HepG2 (cell line): ENCODE measurements around the gene CERT1. TPM values are rescaled to one million over a fixed set of nuclear protein-coding genes. Genes with fewer than 3 reads are reported as not detected.

ENCODE experiments used
- AHR ChIP-seq: IDR thresholded peaks from 2 replicates; pipeline ENCODE4 v1.6.1; 2018; ENCODE audit warnings: missing genetic modification reagents, missing compliant biosample characterization
- ASH2L ChIP-seq: fragments of 300-600, 200-600 bp; sonication (generic); IDR thresholded peaks from 2 replicates; pipeline ENCODE4 v1.7.0; 2017; ENCODE audit warnings: low read depth, mild to moderate bottlenecking, moderate library complexity, mixed read lengths, low read length; ENCODE audit not compliant: insufficient read length
- CAMTA2 ChIP-seq: sonication (generic); formaldehyde crosslinking; IDR thresholded peaks from 2 replicates; pipeline ENCODE4 v1.4.0; 2020; ENCODE audit warnings: mild to moderate bottlenecking, missing genetic modification reagents, borderline replicate concordance
- CBFB ChIP-seq: sonication (generic); formaldehyde crosslinking; IDR thresholded peaks from 2 replicates; pipeline ENCODE4 v1.4.0; 2020; ENCODE audit warnings: missing genetic modification reagents
- IKZF4 ChIP-seq: sonication (generic); formaldehyde crosslinking; IDR thresholded peaks from 2 replicates; pipeline ENCODE4 v1.5.1; 2020; ENCODE audit warnings: borderline replicate concordance, mild to moderate bottlenecking, low read depth, missing genetic modification reagents; ENCODE audit errors: not compliant biosample characterization
- NFATC3 ChIP-seq: sonication (generic); formaldehyde crosslinking; IDR thresholded peaks from 2 replicates; pipeline ENCODE4 v1.5.1; 2020; ENCODE audit warnings: mild to moderate bottlenecking, missing genetic modification reagents
- NR1H2 ChIP-seq: sonication (generic); formaldehyde crosslinking; IDR thresholded peaks from 2 replicates; pipeline ENCODE4 v1.8.1; 2022; ENCODE audit warnings: low read depth, missing genetic modification reagents, borderline replicate concordance
- PPARG ChIP-seq: conservative IDR thresholded peaks from 2 replicates; pipeline ENCODE4 v1.6.1; 2016; ENCODE audit warnings: missing biosample characterization, missing genetic modification reagents
- RXRB ChIP-seq: IDR thresholded peaks from 2 replicates; pipeline ENCODE4 v1.6.1; 2016; ENCODE audit warnings: borderline replicate concordance, missing genetic modification reagents, missing compliant biosample characterization
- TEAD2 ChIP-seq: sonication (generic); formaldehyde crosslinking; IDR thresholded peaks from 2 replicates; pipeline ENCODE4 v1.9.0; 2021; ENCODE audit warnings: missing genetic modification reagents
- XBP1 ChIP-seq: sonication (generic); formaldehyde crosslinking; IDR thresholded peaks from 2 replicates; pipeline ENCODE4 v1.5.0; 2020; ENCODE audit warnings: missing genetic modification reagents
- ZNF589 ChIP-seq: sonication (generic); formaldehyde crosslinking; conservative IDR thresholded peaks from 2 replicates; pipeline ENCODE4 v1.8.0; 2022; ENCODE audit warnings: mild to moderate bottlenecking, moderate library complexity, missing genetic modification reagents
- ZNF777 ChIP-seq: sonication (generic); formaldehyde crosslinking; IDR thresholded peaks from 2 replicates; pipeline ENCODE4 v1.4.0; 2020; ENCODE audit warnings: missing genetic modification reagents
- ZNF891 ChIP-seq: sonication (generic); formaldehyde crosslinking; IDR thresholded peaks from 2 replicates; pipeline ENCODE4 v1.5.0; 2020; ENCODE audit warnings: mild to moderate bottlenecking, missing genetic modification reagents
- polyA plus RNA-seq, 8 experiments: library from polyadenylated mRNA; depleted of rRNA in 3 of 8; stranded (reverse) in 7 of 8; unstranded in 1 of 8; fragments of >200 nt; fragmentation: Illumina TruSeq in 4 of 8; extraction: Trizol in 4 of 8; gene quantifications; 2 replicates each; pipeline versions ENCODE4 v1.2.1 to v1.2.3, GENCODE V29; 2011 to 2016; ENCODE audit warnings: low read depth in 4 of 8, missing spikeins in 1 of 8, mixed read lengths in 1 of 8; ENCODE audit not compliant: insufficient read depth in 1 of 8
- total RNA-seq, 5 experiments: library from RNA; depleted of rRNA; stranded (reverse); fragments of >200 nt; fragmentation: Illumina TruSeq; extraction: Trizol; gene quantifications; 2 replicates each; pipeline ENCODE4 v1.2.3, GENCODE V29; 2016; ENCODE audit warnings: low read depth in 1 of 5
- TF ChIP-seq, protein P1 (sequence below): IDR thresholded peaks from 2 replicates; pipeline ENCODE4 v1.6.1; 2016; ENCODE audit warnings: low read depth, missing genetic modification reagents, missing compliant biosample characterization
- TF ChIP-seq, protein P2 (sequence below): IDR thresholded peaks from 2 replicates; pipeline ENCODE4 v1.4.0; 2020; ENCODE audit warnings: mild to moderate bottlenecking, missing genetic modification reagents
- TF ChIP-seq, protein P3 (sequence below): sonication (generic); formaldehyde crosslinking; IDR thresholded peaks from 2 replicates; pipeline ENCODE4 v1.9.0; 2021; ENCODE audit warnings: missing genetic modification reagents, borderline replicate concordance

The CERT1 gene
- total and polyA plus RNA-seq, 2 of the 13 experiments (the other 11 are each of a cell fraction or from before 2014, with no cell fraction given) = 8.2 to 12.7 TPM

DNA sequence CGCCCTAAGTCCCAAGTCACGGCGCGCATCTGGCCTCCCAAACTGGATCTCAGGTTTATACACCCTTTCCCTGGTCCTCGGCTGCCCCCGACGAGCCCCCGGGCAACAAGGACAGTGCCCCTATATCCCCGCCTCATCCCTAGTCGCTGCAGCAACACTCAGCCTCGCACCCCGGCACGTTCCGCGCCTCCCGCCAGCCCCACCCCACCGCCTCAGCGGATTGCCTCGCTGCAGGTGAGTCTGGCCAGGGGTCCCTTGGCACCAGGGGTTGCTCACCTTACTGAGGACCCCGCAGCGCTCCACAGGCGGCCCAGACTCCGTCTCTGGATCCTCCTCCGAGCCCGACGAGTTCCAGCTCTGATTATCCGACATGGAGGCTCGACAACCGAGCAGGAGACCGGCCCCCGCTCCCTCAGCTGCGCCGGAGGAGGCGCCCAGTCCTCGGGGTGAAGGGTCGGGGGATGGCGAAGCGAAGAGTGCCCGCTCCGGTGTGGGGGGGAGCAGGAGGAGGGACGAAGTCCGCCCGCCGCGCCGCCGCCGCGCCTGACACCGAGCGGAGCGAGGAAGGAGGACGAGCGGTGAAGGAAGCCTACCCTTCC lies 494 bp downstream of the CERT1 start (continued):
- TF ChIP-seq ZNF777 (CRISPR knock-in tag) (peak; percentile 36; the same call in 1 of the 2 replicates), PPARG (CRISPR knock-in tag) (no peak), IKZF4 (CRISPR knock-in tag) (peak; percentile 65), TEAD2 (CRISPR knock-in tag) (no peak), NFATC3 (CRISPR knock-in tag) (peak; percentile 27; the same call in 1 of the 2 replicates), RXRB (peak; percentile 2; the same call in 1 of the 2 replicates), CBFB (CRISPR knock-in tag) (0 out of 2 replicates have a peak, but pooled peaks have one; percentile 35), NR1H2 (CRISPR knock-in tag) (0 out of 2 replicates have a peak, but pooled peaks have one; percentile 54), XBP1 (CRISPR knock-in tag) (no peak; the same call in 1 of the 2 replicates), CAMTA2 (0 out of 2 replicates have a peak, but pooled peaks have one; percentile 31), ZNF891 (peak; percentile 64; the same call in 1 of the 2 replicates), AHR (CRISPR knock-in tag) (no peak), ZNF589 (CRISPR knock-in tag) (no peak), ASH2L (peak; percentile 66)
- TF ChIP-seq, protein P1, sequence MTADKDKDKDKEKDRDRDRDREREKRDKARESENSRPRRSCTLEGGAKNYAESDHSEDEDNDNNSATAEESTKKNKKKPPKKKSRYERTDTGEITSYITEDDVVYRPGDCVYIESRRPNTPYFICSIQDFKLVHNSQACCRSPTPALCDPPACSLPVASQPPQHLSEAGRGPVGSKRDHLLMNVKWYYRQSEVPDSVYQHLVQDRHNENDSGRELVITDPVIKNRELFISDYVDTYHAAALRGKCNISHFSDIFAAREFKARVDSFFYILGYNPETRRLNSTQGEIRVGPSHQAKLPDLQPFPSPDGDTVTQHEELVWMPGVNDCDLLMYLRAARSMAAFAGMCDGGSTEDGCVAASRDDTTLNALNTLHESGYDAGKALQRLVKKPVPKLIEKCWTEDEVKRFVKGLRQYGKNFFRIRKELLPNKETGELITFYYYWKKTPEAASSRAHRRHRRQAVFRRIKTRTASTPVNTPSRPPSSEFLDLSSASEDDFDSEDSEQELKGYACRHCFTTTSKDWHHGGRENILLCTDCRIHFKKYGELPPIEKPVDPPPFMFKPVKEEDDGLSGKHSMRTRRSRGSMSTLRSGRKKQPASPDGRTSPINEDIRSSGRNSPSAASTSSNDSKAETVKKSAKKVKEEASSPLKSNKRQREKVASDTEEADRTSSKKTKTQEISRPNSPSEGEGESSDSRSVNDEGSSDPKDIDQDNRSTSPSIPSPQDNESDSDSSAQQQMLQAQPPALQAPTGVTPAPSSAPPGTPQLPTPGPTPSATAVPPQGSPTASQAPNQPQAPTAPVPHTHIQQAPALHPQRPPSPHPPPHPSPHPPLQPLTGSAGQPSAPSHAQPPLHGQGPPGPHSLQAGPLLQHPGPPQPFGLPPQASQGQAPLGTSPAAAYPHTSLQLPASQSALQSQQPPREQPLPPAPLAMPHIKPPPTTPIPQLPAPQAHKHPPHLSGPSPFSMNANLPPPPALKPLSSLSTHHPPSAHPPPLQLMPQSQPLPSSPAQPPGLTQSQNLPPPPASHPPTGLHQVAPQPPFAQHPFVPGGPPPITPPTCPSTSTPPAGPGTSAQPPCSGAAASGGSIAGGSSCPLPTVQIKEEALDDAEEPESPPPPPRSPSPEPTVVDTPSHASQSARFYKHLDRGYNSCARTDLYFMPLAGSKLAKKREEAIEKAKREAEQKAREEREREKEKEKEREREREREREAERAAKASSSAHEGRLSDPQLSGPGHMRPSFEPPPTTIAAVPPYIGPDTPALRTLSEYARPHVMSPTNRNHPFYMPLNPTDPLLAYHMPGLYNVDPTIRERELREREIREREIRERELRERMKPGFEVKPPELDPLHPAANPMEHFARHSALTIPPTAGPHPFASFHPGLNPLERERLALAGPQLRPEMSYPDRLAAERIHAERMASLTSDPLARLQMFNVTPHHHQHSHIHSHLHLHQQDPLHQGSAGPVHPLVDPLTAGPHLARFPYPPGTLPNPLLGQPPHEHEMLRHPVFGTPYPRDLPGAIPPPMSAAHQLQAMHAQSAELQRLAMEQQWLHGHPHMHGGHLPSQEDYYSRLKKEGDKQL (CRISPR knock-in tag) = no peak
- TF ChIP-seq, protein P2, sequence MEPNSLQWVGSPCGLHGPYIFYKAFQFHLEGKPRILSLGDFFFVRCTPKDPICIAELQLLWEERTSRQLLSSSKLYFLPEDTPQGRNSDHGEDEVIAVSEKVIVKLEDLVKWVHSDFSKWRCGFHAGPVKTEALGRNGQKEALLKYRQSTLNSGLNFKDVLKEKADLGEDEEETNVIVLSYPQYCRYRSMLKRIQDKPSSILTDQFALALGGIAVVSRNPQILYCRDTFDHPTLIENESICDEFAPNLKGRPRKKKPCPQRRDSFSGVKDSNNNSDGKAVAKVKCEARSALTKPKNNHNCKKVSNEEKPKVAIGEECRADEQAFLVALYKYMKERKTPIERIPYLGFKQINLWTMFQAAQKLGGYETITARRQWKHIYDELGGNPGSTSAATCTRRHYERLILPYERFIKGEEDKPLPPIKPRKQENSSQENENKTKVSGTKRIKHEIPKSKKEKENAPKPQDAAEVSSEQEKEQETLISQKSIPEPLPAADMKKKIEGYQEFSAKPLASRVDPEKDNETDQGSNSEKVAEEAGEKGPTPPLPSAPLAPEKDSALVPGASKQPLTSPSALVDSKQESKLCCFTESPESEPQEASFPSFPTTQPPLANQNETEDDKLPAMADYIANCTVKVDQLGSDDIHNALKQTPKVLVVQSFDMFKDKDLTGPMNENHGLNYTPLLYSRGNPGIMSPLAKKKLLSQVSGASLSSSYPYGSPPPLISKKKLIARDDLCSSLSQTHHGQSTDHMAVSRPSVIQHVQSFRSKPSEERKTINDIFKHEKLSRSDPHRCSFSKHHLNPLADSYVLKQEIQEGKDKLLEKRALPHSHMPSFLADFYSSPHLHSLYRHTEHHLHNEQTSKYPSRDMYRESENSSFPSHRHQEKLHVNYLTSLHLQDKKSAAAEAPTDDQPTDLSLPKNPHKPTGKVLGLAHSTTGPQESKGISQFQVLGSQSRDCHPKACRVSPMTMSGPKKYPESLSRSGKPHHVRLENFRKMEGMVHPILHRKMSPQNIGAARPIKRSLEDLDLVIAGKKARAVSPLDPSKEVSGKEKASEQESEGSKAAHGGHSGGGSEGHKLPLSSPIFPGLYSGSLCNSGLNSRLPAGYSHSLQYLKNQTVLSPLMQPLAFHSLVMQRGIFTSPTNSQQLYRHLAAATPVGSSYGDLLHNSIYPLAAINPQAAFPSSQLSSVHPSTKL (CRISPR knock-in tag) = no peak
- TF ChIP-seq, protein P3, sequence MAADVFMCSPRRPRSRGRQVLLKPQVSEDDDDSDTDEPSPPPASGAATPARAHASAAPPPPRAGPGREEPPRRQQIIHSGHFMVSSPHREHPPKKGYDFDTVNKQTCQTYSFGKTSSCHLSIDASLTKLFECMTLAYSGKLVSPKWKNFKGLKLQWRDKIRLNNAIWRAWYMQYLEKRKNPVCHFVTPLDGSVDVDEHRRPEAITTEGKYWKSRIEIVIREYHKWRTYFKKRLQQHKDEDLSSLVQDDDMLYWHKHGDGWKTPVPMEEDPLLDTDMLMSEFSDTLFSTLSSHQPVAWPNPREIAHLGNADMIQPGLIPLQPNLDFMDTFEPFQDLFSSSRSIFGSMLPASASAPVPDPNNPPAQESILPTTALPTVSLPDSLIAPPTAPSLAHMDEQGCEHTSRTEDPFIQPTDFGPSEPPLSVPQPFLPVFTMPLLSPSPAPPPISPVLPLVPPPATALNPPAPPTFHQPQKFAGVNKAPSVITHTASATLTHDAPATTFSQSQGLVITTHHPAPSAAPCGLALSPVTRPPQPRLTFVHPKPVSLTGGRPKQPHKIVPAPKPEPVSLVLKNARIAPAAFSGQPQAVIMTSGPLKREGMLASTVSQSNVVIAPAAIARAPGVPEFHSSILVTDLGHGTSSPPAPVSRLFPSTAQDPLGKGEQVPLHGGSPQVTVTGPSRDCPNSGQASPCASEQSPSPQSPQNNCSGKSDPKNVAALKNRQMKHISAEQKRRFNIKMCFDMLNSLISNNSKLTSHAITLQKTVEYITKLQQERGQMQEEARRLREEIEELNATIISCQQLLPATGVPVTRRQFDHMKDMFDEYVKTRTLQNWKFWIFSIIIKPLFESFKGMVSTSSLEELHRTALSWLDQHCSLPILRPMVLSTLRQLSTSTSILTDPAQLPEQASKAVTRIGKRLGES (CRISPR knock-in tag) = 0 out of 2 replicates have a peak, but pooled peaks have one; percentile 48
